GM18499 (cell line): Measurements from ENCODE around the gene ADCY2.

Source experiments
- ATAC-seq: cut with Tn5 transposase; IDR thresholded peaks from one replicate; pipeline ENCODE4 v1.9.1; 2021; ENCODE audit warnings: moderate number of reproducible peaks; ENCODE audit not compliant: insufficient read depth, unreplicated experiment

Gene ADCY2

DNA sequence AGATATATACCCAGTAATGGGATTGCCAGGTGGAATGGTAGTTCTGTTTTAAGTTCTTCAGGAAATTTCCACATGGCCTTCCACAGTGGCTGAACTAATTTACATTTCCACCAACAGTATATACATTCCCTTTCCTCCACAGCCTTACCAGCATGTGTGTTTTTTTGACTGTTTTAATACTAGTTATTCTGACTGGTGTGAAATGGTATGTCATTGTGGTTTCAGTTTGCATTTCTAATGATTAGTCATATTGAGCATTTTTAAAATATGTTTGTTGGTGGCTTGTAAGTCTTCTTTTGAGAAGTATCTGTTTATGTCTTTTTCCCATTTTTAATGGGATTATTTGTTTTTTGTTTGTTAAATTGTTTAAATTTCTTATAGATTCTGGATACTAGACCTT is 246.1 kb downstream of the ADCY2 start:
- peak; percentile 68 for ATAC-seq

DNA sequence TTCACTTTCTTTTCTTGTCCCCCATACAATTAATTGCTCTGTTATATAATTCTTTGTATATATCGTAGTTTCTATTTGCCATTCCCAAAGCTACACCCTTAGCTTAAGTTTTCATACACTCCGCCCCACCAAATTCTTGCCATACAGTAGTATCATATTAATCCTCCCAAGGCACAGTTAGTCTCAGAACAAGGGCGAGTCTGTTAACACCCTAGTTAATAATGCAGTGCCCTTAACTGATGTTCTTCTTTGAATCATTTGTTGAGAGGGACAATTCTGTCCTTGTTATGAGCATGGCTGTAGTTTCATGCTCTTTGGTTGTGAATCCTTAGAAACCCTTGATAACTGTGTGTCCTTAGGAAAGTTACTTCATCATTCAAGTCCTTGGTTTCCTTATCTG is 248.8 kb downstream of the ADCY2 start:
- ATAC-seq: no peak

DNA sequence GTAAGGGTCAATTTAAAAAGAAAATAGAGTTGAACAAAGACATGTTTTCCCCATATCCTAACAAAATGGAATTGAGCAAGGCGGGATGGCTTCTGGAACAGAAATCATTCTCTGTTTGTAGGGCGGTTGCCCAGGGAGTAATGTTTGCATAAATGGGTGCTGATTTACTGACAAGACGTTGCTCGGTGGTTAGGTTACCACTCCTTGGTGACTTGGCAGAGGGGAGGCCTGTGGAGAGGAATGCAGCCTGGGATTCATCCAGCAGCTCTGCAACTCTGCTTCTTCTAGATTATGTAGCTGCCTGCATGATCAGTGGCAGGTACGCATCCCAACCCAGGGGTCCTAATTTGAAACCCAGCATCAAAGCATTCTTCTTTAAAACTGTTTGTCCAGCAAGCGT is 254.8 kb downstream of the ADCY2 start:
- no peak for ATAC-seq

DNA sequence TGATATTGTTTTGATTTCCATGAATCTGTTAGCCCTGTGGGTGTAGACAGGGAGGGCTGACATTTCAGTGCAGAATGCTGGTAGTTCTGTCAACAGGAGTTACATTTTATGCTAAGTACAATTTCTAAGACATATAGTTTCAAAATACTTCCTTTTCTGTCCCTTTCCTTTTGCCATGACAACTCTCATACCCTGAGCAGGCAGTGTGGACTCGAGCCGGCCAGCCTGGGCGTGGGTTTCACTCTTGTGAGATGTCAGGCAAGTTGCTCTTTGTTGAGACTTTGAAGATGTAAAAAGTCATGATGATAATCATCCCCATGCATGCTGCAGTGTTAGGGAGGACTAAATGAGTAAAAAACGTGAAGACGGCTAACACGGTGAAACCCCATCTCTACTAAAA is 257.1 kb downstream of the ADCY2 start:
- ATAC-seq: no peak

DNA sequence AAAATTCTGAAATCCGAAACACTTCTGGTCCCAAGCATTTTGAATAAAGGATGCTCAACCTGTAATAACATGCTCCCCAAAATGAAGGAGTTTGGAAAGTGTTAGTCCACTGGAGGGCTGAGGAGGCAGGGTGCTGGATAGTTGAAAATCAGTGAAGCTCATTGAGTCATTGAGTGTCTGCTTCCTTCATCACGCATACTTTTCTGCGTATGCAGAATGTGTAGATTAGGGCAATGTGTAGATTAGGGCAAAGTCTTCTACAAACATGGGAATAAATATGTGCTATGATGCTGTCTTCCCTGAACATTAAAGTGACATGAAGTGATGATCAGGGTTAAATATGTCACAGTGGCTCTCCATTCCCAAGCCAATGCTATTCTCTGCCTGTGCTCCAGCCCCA is 261.2 kb downstream of the ADCY2 start:
- no peak for ATAC-seq

DNA sequence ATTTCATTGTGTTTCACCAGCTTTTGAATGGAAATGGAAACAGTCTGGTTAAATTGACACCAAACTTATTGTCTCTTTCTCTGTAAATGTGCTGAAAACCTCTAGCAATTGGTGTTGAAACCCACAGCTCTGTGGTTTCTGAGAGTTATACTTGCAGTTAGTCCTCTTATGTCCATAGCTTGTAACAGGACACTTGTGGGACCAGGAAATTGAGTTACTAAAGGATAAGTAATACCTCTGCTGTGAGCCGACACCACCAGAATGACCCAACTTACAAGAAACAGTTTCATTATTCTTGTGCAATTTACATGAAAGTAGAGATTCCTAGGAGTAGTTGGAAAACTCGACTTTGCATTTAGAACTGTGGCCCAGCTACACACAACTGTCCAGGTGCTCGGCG is 263.5 kb downstream of the ADCY2 start:
- ATAC-seq: no peak

DNA sequence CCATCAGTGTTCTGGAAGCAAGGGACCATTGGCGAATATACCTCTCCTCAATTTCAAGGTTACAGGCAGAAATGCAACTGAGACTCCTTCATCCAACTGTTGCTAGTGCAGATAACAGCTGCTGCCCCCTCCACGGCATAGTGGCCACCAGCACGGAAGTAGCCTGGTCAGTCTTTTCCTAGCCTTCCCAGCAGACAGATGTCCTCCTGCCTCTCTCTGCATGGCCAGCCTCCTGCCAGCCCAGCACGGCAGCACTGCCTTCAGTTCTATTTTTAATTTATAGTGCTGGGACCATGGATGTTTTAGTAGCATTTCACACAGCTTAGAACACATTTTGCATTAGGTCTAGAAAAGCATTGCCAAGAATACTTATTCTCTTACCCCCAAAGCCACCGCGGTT is 266.4 kb downstream of the ADCY2 start:
- no peak for ATAC-seq

DNA sequence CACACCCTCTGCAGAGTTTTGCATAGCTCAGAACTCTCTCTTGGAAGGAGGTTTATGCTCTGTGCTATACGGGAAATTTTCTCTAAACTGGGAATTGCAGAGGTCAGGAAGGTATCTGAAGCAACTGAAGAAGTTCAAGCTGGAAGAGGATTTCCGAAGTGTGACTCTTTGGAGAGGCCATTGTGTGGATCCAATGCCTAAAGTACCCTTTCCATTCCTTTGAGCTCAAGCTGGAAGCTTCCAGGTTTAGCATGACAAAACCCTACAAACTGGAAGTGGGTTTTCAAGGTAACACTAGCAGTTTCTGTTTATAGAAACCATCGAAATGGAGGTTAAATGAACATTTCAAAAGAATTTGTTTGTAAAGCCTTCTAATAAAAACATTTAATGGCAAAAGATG is 267.9 kb downstream of the ADCY2 start:
- ATAC-seq: no peak

DNA sequence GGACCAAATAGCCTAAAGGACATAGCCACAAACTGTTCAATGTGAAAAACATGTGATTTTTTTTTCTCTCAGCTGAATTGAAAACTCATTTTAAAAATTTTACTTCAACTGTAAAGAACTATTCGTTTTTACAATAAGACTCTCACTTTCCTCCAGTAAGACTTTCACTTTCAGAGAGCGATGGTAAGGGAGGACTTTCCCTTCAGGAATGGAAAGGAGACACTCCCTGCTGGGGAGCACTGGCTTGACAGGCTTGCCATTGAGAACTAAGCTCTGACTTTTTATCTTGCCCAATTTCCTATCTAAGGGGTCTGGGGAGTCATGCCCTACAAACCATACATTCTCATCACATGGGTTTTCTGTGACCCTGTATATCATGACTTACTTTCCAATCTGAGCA is 268.3 kb downstream of the ADCY2 start:
- ATAC-seq: no peak

DNA sequence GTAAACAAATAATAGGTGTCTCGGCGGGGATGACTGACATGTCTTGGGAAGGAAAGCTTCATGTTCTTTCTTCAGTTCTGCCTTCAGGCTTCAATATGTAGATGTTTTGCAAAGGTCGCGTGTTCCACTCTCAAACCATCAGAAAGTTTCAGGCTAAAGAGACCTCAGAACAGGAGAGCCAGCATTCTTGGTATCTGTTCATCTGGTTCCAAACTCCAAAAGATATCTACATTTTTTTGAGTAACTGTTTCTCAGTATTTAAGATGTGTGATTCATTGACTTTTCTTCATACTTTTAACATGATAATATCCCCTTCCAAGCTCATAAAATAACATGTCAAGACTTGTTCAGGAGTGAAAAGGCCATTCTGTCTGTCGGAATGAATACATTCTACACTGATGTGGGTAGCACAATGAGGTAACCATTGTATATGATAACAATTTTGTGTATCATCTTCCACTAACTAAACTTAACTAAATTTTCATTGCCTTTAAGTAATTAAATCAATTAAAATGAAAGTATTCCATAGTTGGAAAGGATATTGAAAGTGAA is 271.4 kb downstream of the ADCY2 start:
- ATAC-seq: no peak

DNA sequence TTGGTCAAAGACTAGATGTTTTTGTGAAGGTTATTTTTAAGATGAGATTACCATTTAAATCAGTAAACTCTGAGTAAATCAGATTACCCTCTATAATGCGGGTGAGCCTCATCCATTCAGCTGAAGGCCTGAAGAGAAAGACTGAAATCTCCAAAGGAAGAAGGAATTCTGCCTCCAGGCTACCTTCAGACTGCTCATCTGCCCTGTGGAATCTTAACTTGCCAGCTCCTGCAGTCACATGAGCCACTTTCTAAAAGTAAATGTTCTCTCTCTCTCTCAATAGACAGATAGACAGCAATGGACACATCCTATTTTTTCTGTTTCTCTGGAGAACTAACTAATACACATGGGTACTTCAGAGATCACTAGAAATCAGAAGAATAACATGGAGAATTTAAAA is 272.2 kb downstream of the ADCY2 start:
- no peak for ATAC-seq

DNA sequence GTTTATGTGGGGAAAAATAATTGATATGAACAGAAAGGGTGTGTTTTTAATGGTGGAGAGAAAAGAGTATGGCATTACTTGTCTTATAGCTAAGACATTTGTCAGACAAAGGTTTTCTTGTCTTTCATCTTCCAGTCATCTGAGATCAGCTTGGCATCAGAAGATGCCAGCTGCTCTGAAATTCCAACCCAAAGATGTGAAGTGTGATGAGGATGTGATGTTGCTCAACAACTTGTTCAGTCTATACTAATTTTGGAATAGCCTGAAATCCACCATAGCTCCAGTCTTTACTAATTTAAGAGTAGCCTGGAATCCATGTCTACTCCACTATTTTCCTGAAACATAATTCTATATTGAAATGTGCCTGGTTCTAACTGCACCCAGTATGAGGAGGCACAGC is 272.7 kb downstream of the ADCY2 start:
- ATAC-seq: no peak

DNA sequence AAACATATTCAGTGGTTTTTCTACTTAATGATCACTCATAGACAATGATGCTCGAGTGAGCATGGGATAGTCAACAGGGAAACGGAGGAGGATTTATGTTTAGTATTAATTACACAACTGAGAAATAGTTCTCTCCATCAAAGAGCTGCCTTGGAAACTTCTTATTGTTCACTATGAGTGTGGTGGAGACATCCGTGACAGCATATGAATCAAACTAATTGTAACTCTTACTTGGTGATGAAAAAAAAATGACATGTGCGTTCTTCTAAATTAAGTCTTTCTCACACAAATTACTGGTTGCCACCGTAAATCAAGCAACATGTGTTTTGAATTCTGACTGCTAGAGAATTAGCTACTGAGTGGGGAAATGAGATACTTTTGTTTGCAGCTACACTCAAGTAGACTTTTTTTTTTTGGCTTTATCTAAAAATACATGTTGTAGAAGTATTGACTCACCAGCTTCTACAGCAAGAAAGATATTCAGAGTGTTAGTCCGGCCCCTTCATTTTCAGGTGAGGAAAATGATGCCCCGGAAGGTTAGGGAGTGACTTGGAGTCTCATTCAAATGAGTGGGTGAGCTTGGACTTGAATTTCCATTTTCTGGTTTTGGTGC is 275.5 kb downstream of the ADCY2 start:
- ATAC-seq: no peak

DNA sequence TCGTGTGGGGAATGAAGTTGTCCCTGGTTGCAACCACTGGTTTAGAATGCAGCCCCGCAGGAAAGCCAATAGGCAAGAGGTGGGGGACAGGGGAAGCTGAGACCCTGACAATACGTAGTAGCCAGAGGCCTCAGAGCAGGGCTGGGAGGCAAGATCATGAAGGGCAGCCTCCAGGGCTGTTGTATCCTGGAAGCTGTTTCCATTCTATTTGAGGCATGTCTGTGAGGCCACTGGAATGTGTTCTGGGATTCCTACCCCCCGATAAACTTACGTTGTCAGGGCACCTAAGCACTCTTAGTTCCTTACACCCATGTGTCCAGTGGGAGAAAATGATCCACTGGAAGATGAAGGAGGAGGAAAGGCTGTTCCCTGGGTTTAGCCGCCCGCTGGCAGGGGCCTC is 277.7 kb downstream of the ADCY2 start:
- no peak for ATAC-seq

DNA sequence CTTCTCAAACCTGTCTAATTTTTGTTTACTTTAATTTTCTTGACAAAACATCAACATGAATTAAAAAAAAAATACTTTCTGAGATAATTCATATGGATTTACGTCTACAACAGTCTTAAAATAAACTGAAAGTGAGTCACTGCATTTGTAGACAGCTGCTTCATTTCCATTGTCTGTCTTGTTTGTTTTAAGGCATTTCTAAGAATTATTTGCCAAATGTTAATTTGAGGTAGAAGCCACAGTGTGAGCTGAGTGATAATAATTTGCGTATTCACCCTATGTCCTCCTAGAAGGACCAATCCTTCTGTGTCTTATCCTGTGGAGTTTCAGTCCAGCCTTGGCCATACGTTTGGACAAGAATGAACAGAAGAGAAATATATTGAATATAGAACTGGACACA is 280.5 kb downstream of the ADCY2 start:
- ATAC-seq: no peak

DNA sequence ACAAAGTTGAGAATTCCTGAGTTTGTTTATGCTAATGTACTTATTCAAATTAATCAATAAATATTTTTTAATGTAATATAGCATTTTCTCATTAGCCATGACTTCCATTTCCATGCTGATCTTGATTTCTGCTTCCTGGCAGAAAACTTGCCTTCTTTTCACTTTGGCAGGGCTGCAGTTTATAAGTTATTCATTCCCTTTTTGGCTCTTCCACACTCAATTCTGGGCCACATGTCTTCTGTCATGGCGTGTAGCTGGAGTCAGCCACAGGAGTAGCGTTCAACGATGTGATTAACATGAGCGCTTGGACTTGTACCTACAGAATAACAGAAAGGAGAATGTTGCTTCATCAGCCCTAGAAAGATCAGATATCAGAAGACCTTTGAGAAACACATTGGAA is 282.1 kb downstream of the ADCY2 start:
- no peak for ATAC-seq

DNA sequence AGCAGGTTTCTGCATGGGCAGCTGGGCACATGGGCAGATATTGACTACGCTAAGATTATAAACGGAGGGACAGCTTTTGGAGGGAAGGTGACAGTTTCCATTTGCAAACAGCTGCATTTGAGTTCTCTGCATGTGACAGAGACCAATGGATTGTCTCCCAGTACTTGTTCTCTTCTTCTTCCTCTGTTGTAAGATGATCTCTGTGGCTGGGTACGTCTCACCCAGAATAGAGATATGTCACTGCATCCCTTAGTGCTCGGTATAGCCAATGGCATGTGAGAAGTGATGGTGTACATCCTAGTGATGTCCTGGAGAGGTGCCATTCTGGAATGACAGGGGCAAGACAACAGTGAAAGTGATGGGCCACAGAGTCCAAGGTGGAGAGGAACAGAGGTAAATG is 283.7 kb downstream of the ADCY2 start:
- no peak for ATAC-seq

DNA sequence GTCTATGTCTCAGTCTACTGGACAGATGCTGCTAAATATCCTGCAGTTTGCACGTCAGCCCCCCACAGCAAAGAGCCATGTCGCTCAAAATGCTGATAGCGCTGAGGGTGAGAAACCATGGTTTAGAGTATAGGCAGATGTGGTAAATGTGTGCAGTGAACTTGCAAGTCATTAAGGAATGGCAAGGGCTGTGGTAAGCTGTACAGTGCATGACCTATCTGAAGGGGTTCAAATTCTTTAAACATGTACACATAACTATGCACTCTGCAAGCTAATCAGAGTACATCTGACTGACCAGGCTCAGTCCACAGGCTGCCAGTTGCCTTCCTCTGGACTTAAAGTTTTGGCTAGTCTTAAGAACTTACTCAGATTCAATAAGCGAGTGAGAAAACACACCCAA is 284.3 kb downstream of the ADCY2 start:
- no peak for ATAC-seq

DNA sequence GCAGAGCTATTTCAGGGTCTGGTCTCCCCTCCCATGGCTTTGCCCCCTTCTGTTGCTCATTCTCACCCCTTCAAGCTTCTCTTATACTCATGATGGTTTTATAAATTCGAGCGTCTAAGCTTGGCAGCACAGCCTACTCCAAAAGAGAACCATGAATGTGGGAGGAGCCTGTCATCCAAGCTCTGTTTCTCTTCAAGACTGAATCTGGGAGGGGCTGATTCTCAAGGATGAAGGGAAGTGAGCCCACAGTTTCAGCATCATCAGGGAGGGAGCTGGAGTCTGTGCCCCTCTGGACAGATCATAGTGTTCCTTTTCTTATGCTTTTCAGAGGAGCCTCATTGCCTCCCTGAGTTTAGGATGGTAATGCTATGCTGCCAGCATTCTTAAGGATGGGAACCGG is 286.4 kb downstream of the ADCY2 start:
- no peak for ATAC-seq

DNA sequence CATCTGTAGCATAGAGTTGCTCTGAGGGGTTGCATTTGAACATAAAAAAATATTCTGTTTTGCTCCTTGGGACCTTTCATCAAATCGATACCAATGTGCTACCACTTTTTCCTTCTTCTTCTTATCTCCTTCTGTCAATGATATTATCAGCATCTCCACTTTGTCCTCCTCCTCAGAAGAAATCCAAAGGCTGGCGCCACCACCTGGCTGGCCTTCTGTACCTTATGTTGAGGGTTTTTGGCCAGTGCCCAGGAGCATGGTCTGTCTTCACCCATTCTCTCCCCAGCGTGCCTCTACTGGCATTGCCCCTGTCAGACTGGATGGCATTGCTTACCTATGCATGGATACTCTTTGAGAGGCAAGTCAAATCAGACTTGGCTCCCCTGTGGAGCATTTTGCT is 287.8 kb downstream of the ADCY2 start:
- no peak for ATAC-seq

DNA sequence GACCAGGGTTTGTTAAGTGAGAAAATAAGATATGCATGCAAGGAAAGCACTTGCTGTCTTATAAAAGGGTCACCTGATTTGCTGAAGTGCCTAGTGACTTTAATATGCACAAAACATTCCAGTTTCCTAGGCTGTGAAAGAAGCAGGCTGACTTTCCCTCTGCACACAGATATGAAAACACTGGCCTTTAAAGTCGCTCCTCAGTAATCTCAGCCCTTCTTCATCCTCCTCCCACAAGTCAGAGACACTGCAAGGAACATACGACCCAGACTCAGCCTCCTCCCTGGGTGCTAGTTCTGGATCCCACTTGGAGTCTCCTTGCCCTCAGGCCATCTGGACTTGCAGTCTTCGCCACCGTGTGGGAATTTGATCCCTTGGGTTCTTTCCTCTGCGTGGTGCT is 288.9 kb downstream of the ADCY2 start:
- no peak for ATAC-seq

DNA sequence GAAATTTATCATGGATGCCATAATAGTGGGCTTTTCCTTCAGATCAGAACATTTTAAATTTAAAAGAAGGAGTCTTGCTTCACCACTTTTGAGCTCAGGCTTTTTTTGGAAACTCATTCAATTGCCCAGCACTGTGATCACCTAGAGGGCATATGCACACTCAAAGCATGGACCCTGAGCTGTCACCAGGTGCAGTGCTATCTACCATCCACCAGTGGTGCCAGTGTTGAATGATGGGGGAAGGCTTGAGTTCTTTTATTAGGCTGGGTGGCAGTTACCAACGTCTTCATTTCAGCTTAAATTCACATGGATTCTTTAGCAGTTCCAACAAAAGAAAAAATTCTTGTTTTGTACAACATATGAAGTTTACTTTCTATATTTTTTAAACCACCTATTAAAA is 290.9 kb downstream of the ADCY2 start:
- no peak for ATAC-seq

DNA sequence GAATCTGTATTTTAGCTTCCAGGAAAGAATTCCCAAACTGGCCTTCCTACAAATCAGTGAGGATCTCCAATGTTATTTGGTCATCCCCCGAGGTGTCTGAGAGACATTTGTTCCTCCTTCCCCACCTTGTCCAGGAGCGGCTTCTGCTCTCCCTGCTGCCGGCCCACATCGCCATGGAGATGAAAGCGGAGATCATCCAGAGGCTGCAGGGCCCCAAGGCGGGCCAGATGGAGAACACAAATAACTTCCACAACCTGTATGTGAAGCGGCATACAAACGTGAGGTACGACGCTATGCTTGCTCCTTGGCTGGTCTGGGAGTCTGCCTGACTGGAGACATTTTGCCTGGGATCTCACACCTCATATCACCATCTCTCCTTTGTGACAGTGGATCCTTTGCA is 294.6 kb downstream of the ADCY2 start:
- no peak for ATAC-seq
